Muscle of back (tissue), 11 donors: ENCODE results near the gene MOB1B. TPM values are rescaled to one million over a fixed set of nuclear protein-coding genes. Genes with fewer than 3 reads are reported as not detected.

ENCODE experiments used
- DNase-seq, 3 donors: peaks; one replicate each; pipeline versions ENCODE4 v3.0.0 to v3.0.0-alpha.2; 2013
- polyA plus RNA-seq, 10 donors: library from polyadenylated mRNA; unstranded; fragments of 120-200 nt; gene quantifications; one replicate each; pipeline ENCODE4 v1.2.1, GENCODE V29; 2013; ENCODE audit not compliant: insufficient read length in 10 of 10

MOB1B gene
- polyA plus RNA-seq, 10 donors: 23.0 to 45.9 (median 32.5) TPM

- DNase-seq: no peak
Observed at GRCh38 chr4:70908993-70909556, 6.9 kb downstream of the MOB1B start.

GRCh38 chr4:70914000-70914399 is 11.8 kb downstream of the MOB1B start:
- no peak for DNase-seq

- no peak for DNase-seq
Observed at GRCh38 chr4:70914631-70915030, 12.5 kb downstream of the MOB1B start.

GRCh38 chr4:70915036-70915815 is 13.1 kb downstream of the MOB1B start:
- no peak for DNase-seq

GRCh38 chr4:70915874-70916559 is 13.8 kb downstream of the MOB1B start:
- no peak for DNase-seq

- DNase-seq: no peak
Observed at GRCh38 chr4:70920592-70920991, 18.4 kb downstream of the MOB1B start.

- no peak for DNase-seq
Observed at GRCh38 chr4:70925418-70925817, 23.2 kb downstream of the MOB1B start.

GRCh38 chr4:70925899-70926635 is 23.9 kb downstream of the MOB1B start:
- DNase-seq: no peak

GRCh38 chr4:70927502-70928137 is 25.5 kb downstream of the MOB1B start:
- no peak for DNase-seq

- DNase-seq: no peak
Observed at GRCh38 chr4:70930530-70931256, 28.5 kb downstream of the MOB1B start.

- no peak for DNase-seq
Observed at GRCh38 chr4:70931347-70931746, 29.2 kb downstream of the MOB1B start.

- DNase-seq: no peak
Observed at GRCh38 chr4:70932984-70933383, 30.8 kb downstream of the MOB1B start.

- DNase-seq: no peak
Observed at GRCh38 chr4:70935038-70935695, 33.0 kb downstream of the MOB1B start.

GRCh38 chr4:70936200-70936787 is 34.1 kb downstream of the MOB1B start:
- DNase-seq: no peak

- no peak for DNase-seq
Observed at GRCh38 chr4:70938086-70938485, 35.9 kb downstream of the MOB1B start.

GRCh38 chr4:70940134-70940533 is 38.0 kb downstream of the MOB1B start:
- DNase-seq: no peak

- no peak for DNase-seq
Observed at GRCh38 chr4:70943114-70943513, 40.9 kb downstream of the MOB1B start.

- no peak for DNase-seq
Observed at GRCh38 chr4:70945046-70945445, 42.9 kb downstream of the MOB1B start.

- no peak for DNase-seq
Observed at GRCh38 chr4:70945452-70946055, 43.4 kb downstream of the MOB1B start.

- no peak for DNase-seq
Observed at GRCh38 chr4:70946939-70947338, 44.8 kb downstream of the MOB1B start.
